Activated CD4-positive, alpha-beta T cell treated with anti-CD3 and anti-CD28 coated beads, Interleukin-2, amount 10 ng/mL, durations not matched to agents 24 days and 14 days (primary cell): ENCODE measurements around the gene SERPINB10. TPM values are rescaled to one million over a fixed set of nuclear protein-coding genes. Genes with fewer than 3 reads are reported as not detected.
A peak's percentile ranks its signal among the peaks of the same experiment; 100 is the strongest.
"Not testable (repeated sequence)": the region's sequence is repeated elsewhere in the genome, so short reads cannot be mapped to it uniquely, and the experiment has no call there.

ENCODE experiments used
- DNase-seq: peaks from one replicate; pipeline ENCODE4 v3.0.0; 2022
- H3K27ac Mint-ChIP-seq: one replicate; pipeline ENCODE4 v1.8.0; 2022; ENCODE audit warnings: mild to moderate bottlenecking, mixed read lengths
- H3K27me3 Mint-ChIP-seq: one replicate; pipeline ENCODE4 v1.8.0; 2022; ENCODE audit warnings: mixed read lengths
- H3K36me3 Mint-ChIP-seq: one replicate; pipeline ENCODE4 v1.8.0; 2022; ENCODE audit warnings: low read depth, mild to moderate bottlenecking, mixed read lengths
- H3K4me1 Mint-ChIP-seq: one replicate; pipeline ENCODE4 v1.8.0; 2021; ENCODE audit warnings: mixed read lengths
- H3K4me3 Mint-ChIP-seq: one replicate; pipeline ENCODE4 v1.8.0; 2022; ENCODE audit warnings: mild to moderate bottlenecking, moderate library complexity, mixed read lengths
- H3K9me3 Mint-ChIP-seq: one replicate; pipeline ENCODE4 v1.8.0; 2021; ENCODE audit warnings: mixed read lengths
- intact Hi-C: fragments of 100-400 bp; cut with micrococcal nuclease; formaldehyde crosslinking; loops from one replicate; pipeline ENCODE4 v1.15.1; 2023
- total RNA-seq: library from RNA; stranded (reverse); gene quantifications from 2 replicates; pipeline ENCODE4 v1.2.3, GENCODE V29; 2022

SERPINB10 gene
- total RNA-seq, 1 donor from 2014 or later, result not detected

- no peaks in the 10 kb centered on the region for H3K36me3 Mint-ChIP-seq
- intact Hi-C loops, result no loop called here
- peaks cover 33% of the 10 kb centered on the region for H3K27me3 Mint-ChIP-seq
- DNase-seq, result no peak
- H3K27ac Mint-ChIP-seq, result no peak overlapping the region
- peaks cover 2% of the 10 kb centered on the region for H3K4me1 Mint-ChIP-seq
- no peak overlapping the region for H3K4me3 Mint-ChIP-seq
- no peaks in the 10 kb centered on the region for H3K9me3 Mint-ChIP-seq
Observed at GRCh38 chr18:63903851-63904570, 3.7 kb upstream of the SERPINB10 start.

- Mint-ChIP-seq H3K27ac (no peak overlapping the region), H3K27me3 (peaks cover 30% of the 10 kb centered on the region), H3K36me3 (no peaks in the 10 kb centered on the region), H3K4me1 (peaks cover 2% of the 10 kb centered on the region), H3K4me3 (no peak overlapping the region), H3K9me3 (no peaks in the 10 kb centered on the region)
- intact Hi-C loops, result no loop called here
- no peak for DNase-seq
Observed at GRCh38 chr18:63904694-63905093, 3.1 kb upstream of the SERPINB10 start.

- intact Hi-C loops, result no loop called here
- no peak for DNase-seq
- H3K36me3 Mint-ChIP-seq, result no peaks in the 10 kb centered on the region
- H3K27me3 Mint-ChIP-seq, result peaks cover 29% of the 10 kb centered on the region
- H3K9me3 Mint-ChIP-seq, result no peaks in the 10 kb centered on the region
- H3K4me3 Mint-ChIP-seq, result no peak overlapping the region
- no peak overlapping the region for H3K27ac Mint-ChIP-seq
- peaks cover 2% of the 10 kb centered on the region for H3K4me1 Mint-ChIP-seq
Observed at GRCh38 chr18:63905361-63905760, 2.4 kb upstream of the SERPINB10 start.

- intact Hi-C loops, result no loop called here
Observed at GRCh38 chr18:63906056-63906455, 1.7 kb upstream of the SERPINB10 start.

GRCh38 chr18:63908858-63909257 is 1.1 kb downstream of the SERPINB10 start:
- H3K27ac Mint-ChIP-seq, result no peak overlapping the region
- H3K4me1 Mint-ChIP-seq, result peaks cover 2% of the 10 kb centered on the region
- H3K27me3 Mint-ChIP-seq, result peaks cover 39% of the 10 kb centered on the region
- no peaks in the 10 kb centered on the region for H3K9me3 Mint-ChIP-seq
- DNase-seq, result no peak
- no peak overlapping the region for H3K4me3 Mint-ChIP-seq
- intact Hi-C loops, result no loop called here
- H3K36me3 Mint-ChIP-seq, result no peaks in the 10 kb centered on the region

More at GRCh38 chr18:63906056-63906455, 1.7 kb upstream of the SERPINB10 start:
- Mint-ChIP-seq H3K9me3 (no peaks in the 10 kb centered on the region), H3K4me1 (peaks cover 2% of the 10 kb centered on the region), H3K36me3 (no peaks in the 10 kb centered on the region), H3K27me3 (peaks cover 31% of the 10 kb centered on the region), H3K4me3 (no peak overlapping the region), H3K27ac (no peak overlapping the region)
- DNase-seq, result no peak

- no peak overlapping the region for H3K27ac Mint-ChIP-seq
- H3K36me3 Mint-ChIP-seq, result no peaks in the 10 kb centered on the region
- peaks cover 38% of the 10 kb centered on the region for H3K27me3 Mint-ChIP-seq
- H3K9me3 Mint-ChIP-seq, result no peaks in the 10 kb centered on the region
- intact Hi-C loops, result no loop called here
- peaks cover 2% of the 10 kb centered on the region for H3K4me1 Mint-ChIP-seq
- no peak for DNase-seq
- no peak overlapping the region for H3K4me3 Mint-ChIP-seq
Observed at GRCh38 chr18:63909870-63910269, 2.1 kb downstream of the SERPINB10 start.

GRCh38 chr18:63917817-63918216 is 10.1 kb downstream of the SERPINB10 start:
- Mint-ChIP-seq H3K27me3 (peaks cover 40% of the 10 kb centered on the region), H3K36me3 (no peaks in the 10 kb centered on the region), H3K27ac (no peak overlapping the region), H3K4me1 (no peaks in the 10 kb centered on the region), H3K9me3 (no peaks in the 10 kb centered on the region), H3K4me3 (no peak overlapping the region)
- intact Hi-C loops, result no loop called here
- no peak for DNase-seq

- H3K27ac Mint-ChIP-seq, result no peak overlapping the region
- no peaks in the 10 kb centered on the region for H3K9me3 Mint-ChIP-seq
- H3K36me3 Mint-ChIP-seq, result no peaks in the 10 kb centered on the region
- H3K4me3 Mint-ChIP-seq, result no peak overlapping the region
- intact Hi-C loops, result no loop called here
- no peak for DNase-seq
- peaks cover 41% of the 10 kb centered on the region for H3K27me3 Mint-ChIP-seq
- H3K4me1 Mint-ChIP-seq, result no peaks in the 10 kb centered on the region
Observed at GRCh38 chr18:63922049-63922448, 14.3 kb downstream of the SERPINB10 start.

- no peak overlapping the region for H3K27ac Mint-ChIP-seq
- no peaks in the 10 kb centered on the region for H3K9me3 Mint-ChIP-seq
- intact Hi-C loops, result no loop called here
- no peaks in the 10 kb centered on the region for H3K36me3 Mint-ChIP-seq
- peaks cover 41% of the 10 kb centered on the region for H3K27me3 Mint-ChIP-seq
- H3K4me1 Mint-ChIP-seq, result no peaks in the 10 kb centered on the region
- no peak for DNase-seq
- no peak overlapping the region for H3K4me3 Mint-ChIP-seq
Observed at GRCh38 chr18:63924551-63924950, 16.8 kb downstream of the SERPINB10 start.

- no peaks in the 10 kb centered on the region for H3K4me1 Mint-ChIP-seq
- no peak overlapping the region for H3K4me3 Mint-ChIP-seq
- peaks cover 47% of the 10 kb centered on the region for H3K27me3 Mint-ChIP-seq
- DNase-seq, result no peak
- intact Hi-C loops, result no loop called here
- no peak overlapping the region for H3K27ac Mint-ChIP-seq
- H3K9me3 Mint-ChIP-seq, result no peaks in the 10 kb centered on the region
- H3K36me3 Mint-ChIP-seq, result no peaks in the 10 kb centered on the region
Observed at GRCh38 chr18:63928331-63928730, 20.6 kb downstream of the SERPINB10 start.

GRCh38 chr18:63929369-63929768 is 21.6 kb downstream of the SERPINB10 start:
- intact Hi-C loops, H3K4me1 Mint-ChIP-seq: not testable (repeated sequence)
- peaks cover 47% of the 10 kb centered on the region for H3K27me3 Mint-ChIP-seq

GRCh38 chr18:63930773-63931354 is 23.1 kb downstream of the SERPINB10 start:
- Mint-ChIP-seq H3K4me1 (no peaks in the 10 kb centered on the region), H3K4me3 (no peak overlapping the region), H3K36me3 (no peaks in the 10 kb centered on the region), H3K27ac (no peak overlapping the region), H3K9me3 (no peaks in the 10 kb centered on the region), H3K27me3 (peaks cover 51% of the 10 kb centered on the region)
- intact Hi-C loops, result no loop called here
- DNase-seq, result no peak

More at GRCh38 chr18:63929369-63929768, 21.6 kb downstream of the SERPINB10 start:
- not testable (repeated sequence) for H3K27ac Mint-ChIP-seq, DNase-seq, H3K36me3 Mint-ChIP-seq, H3K9me3 Mint-ChIP-seq, H3K4me3 Mint-ChIP-seq

GRCh38 chr18:63936156-63936931 is 28.6 kb downstream of the SERPINB10 start:
- intact Hi-C loops, result loop anchor here (1.0 to 5.0 kb wide), 6 partner anchors 13 to 418 kb away; partner anchors contain the start of genes HMSD and SERPINB8
- H3K27ac Mint-ChIP-seq, result peak overlapping the region; percentile 25
- DNase-seq, result peak; percentile 89
- no peaks in the 10 kb centered on the region for H3K9me3 Mint-ChIP-seq
- H3K4me3 Mint-ChIP-seq, result no peak overlapping the region
- peaks cover 27% of the 10 kb centered on the region for H3K27me3 Mint-ChIP-seq
- H3K4me1 Mint-ChIP-seq, result peaks cover 3% of the 10 kb centered on the region
- no peaks in the 10 kb centered on the region for H3K36me3 Mint-ChIP-seq

- intact Hi-C loops, result loop anchor here (1.0 to 5.0 kb wide), 6 partner anchors 12 to 418 kb away; partner anchors contain the start of genes HMSD and SERPINB8
- Mint-ChIP-seq H3K4me1 (peaks cover 3% of the 10 kb centered on the region), H3K27ac (no peak overlapping the region), H3K9me3 (no peaks in the 10 kb centered on the region), H3K36me3 (no peaks in the 10 kb centered on the region), H3K27me3 (peaks cover 31% of the 10 kb centered on the region), H3K4me3 (no peak overlapping the region)
- DNase-seq, result no peak
Observed at GRCh38 chr18:63936932-63937393, 29.2 kb downstream of the SERPINB10 start.
